HL-60 (cell line): Measurements from ENCODE around the gene PTPRG.

ENCODE experiments used
- POLR2AphosphoS5 ChIP-seq: IDR thresholded peaks from 2 replicates; pipeline ENCODE4 v1.6.1; 2012; ENCODE audit warnings: low read depth
- TF ChIP-seq, protein P1 (sequence below): IDR thresholded peaks from one replicate; pipeline ENCODE4 v1.5.1; 2011; ENCODE audit warnings: low read length, control low read depth, inconsistent platforms; ENCODE audit not compliant: insufficient read depth
- TF ChIP-seq, protein P2 (sequence below): IDR thresholded peaks from 2 replicates; pipeline ENCODE4 v1.6.1; 2012; ENCODE audit warnings: low read depth; ENCODE audit not compliant: insufficient replicate concordance

DNA sequence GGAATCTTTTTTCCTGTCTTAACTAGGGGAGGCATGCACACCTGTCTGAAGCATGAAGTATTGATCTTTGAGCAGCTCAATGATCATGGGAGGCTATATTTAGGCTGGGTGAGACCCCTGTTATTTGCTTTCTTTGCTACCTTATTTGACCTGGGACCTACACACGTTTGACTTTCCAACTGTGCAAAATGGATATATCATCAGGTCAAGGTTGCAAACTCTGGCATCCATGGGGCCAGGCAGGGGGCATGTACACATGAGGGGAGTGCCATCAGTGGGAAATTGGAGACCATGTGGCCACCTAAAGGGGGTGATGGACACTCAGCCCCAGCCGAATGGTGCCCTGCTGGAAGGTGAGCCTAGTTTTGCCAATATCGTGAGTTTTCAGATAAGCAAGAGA, 637.8 kb downstream of the PTPRG start:
- TF ChIP-seq, protein P1, sequence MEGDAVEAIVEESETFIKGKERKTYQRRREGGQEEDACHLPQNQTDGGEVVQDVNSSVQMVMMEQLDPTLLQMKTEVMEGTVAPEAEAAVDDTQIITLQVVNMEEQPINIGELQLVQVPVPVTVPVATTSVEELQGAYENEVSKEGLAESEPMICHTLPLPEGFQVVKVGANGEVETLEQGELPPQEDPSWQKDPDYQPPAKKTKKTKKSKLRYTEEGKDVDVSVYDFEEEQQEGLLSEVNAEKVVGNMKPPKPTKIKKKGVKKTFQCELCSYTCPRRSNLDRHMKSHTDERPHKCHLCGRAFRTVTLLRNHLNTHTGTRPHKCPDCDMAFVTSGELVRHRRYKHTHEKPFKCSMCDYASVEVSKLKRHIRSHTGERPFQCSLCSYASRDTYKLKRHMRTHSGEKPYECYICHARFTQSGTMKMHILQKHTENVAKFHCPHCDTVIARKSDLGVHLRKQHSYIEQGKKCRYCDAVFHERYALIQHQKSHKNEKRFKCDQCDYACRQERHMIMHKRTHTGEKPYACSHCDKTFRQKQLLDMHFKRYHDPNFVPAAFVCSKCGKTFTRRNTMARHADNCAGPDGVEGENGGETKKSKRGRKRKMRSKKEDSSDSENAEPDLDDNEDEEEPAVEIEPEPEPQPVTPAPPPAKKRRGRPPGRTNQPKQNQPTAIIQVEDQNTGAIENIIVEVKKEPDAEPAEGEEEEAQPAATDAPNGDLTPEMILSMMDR: no peak
- no peak for TF ChIP-seq POLR2AphosphoS5
- TF ChIP-seq, protein P2, sequence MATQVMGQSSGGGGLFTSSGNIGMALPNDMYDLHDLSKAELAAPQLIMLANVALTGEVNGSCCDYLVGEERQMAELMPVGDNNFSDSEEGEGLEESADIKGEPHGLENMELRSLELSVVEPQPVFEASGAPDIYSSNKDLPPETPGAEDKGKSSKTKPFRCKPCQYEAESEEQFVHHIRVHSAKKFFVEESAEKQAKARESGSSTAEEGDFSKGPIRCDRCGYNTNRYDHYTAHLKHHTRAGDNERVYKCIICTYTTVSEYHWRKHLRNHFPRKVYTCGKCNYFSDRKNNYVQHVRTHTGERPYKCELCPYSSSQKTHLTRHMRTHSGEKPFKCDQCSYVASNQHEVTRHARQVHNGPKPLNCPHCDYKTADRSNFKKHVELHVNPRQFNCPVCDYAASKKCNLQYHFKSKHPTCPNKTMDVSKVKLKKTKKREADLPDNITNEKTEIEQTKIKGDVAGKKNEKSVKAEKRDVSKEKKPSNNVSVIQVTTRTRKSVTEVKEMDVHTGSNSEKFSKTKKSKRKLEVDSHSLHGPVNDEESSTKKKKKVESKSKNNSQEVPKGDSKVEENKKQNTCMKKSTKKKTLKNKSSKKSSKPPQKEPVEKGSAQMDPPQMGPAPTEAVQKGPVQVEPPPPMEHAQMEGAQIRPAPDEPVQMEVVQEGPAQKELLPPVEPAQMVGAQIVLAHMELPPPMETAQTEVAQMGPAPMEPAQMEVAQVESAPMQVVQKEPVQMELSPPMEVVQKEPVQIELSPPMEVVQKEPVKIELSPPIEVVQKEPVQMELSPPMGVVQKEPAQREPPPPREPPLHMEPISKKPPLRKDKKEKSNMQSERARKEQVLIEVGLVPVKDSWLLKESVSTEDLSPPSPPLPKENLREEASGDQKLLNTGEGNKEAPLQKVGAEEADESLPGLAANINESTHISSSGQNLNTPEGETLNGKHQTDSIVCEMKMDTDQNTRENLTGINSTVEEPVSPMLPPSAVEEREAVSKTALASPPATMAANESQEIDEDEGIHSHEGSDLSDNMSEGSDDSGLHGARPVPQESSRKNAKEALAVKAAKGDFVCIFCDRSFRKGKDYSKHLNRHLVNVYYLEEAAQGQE: no peak
